ENCODE results near the gene COL6A2. TPM values are rescaled to one million over a fixed set of nuclear protein-coding genes. Genes with fewer than 3 reads are reported as not detected.

COL6A2 gene
- total and polyA plus RNA-seq, 2 of the 13 experiments (the other 11 are each of a cell fraction or from before 2014, with no cell fraction given), result 0.07 to 0.41 TPM

DNA sequence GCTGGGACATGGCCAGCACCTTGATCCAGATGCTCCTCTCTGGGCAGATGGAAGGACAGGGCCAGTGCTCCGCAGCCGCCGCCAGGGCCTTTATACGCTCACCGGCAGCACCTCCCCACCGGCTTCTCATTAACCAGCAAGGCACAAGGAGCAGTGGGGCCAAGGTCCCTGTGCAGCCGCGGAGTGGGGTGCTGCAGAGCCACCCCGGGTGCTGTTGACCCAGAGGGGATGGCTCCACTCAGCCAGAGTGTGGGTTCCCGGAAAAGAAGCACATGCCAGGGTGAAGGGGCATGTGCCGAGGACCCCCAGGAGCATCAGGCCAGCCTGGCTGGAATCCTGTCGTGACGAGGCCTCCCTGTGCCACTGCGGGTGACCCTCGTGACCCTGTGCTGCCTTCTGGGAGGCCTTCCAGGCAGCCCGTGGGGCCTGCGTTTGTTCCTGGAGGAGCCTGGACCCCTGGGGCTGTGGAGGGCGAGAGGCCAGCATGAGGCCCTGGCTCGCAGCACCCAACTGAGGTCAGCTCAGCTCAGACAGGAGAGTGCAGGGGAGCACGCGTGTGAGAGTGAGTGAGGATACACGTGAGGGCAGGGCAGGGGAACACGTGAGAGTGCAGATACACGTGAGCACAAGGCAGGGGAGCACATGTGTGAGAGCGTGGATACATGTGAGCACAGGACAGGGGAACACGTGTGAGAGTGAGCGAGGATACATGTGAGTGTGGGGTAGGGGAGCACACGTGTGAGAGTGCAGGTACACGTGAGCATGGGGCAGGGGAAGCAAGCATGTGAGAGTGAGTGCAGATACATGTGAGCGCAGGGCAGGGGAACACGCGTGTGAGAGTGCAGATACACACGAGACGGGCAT lies 57.8 kb downstream of the COL6A2 start, which contains the start of gene FTCD (continued):
- TF ChIP-seq ZFAT (CRISPR knock-in tag; conservative IDR thresholded peaks at IDR 0.05) (no peak), RFX1 (IDR thresholded peaks at IDR 0.05) (no peak), RNF2 (conservative IDR thresholded peaks at IDR 0.05; ENCODE audit: low read depth) (0 out of 2 replicates have a peak, but pooled peaks have one; percentile 36), SOX6 (IDR thresholded peaks at IDR 0.05) (no peak), SOX6 (CRISPR knock-in tag; IDR thresholded peaks at IDR 0.05) (peak; percentile 54), ATF1 (CRISPR knock-in tag; IDR thresholded peaks at IDR 0.05) (no peak), ZNF879 (CRISPR knock-in tag; IDR thresholded peaks at IDR 0.05) (no peak), MYC (CRISPR knock-in tag; IDR thresholded peaks at IDR 0.05; ENCODE audit: borderline replicate concordance) (peak; percentile 77), ZNF235 (CRISPR knock-in tag; IDR thresholded peaks at IDR 0.05; ENCODE audit: borderline replicate concordance) (peak; percentile 70), SYNCRIP (IDR thresholded peaks at IDR 0.05; ENCODE audit: insufficient read depth, low read depth, low read length) (no peak), HNF4A (CRISPR knock-in tag; IDR thresholded peaks at IDR 0.05) (peak; percentile 86), MED1 (CRISPR knock-in tag; IDR thresholded peaks at IDR 0.05) (peak; percentile 75), HHEX (CRISPR knock-in tag; IDR thresholded peaks at IDR 0.05) (no peak), MXD1 (CRISPR knock-in tag; IDR thresholded peaks at IDR 0.05) (peak; percentile 80), ZNF24 (IDR thresholded peaks at IDR 0.05) (no peak), ZNF607 (CRISPR knock-in tag; IDR thresholded peaks at IDR 0.05; ENCODE audit: borderline replicate concordance) (peak; percentile 89; the same call in 1 of the 2 replicates), ZSCAN5A (CRISPR knock-in tag; IDR thresholded peaks at IDR 0.05; ENCODE audit: borderline replicate concordance) (peak; percentile 93; the same call in 1 of the 2 replicates), RXRA (CRISPR knock-in tag; IDR thresholded peaks at IDR 0.05) (peak; percentile 86), ZNF552 (CRISPR knock-in tag; IDR thresholded peaks at IDR 0.05; ENCODE audit: borderline replicate concordance) (0 out of 2 replicates have a peak, but pooled peaks have one; percentile 19), CREB1 (IDR thresholded peaks at IDR 0.05) (no peak), CREB1 (CRISPR knock-in tag; IDR thresholded peaks at IDR 0.05) (no peak)
- TF ChIP-seq, protein P1, sequence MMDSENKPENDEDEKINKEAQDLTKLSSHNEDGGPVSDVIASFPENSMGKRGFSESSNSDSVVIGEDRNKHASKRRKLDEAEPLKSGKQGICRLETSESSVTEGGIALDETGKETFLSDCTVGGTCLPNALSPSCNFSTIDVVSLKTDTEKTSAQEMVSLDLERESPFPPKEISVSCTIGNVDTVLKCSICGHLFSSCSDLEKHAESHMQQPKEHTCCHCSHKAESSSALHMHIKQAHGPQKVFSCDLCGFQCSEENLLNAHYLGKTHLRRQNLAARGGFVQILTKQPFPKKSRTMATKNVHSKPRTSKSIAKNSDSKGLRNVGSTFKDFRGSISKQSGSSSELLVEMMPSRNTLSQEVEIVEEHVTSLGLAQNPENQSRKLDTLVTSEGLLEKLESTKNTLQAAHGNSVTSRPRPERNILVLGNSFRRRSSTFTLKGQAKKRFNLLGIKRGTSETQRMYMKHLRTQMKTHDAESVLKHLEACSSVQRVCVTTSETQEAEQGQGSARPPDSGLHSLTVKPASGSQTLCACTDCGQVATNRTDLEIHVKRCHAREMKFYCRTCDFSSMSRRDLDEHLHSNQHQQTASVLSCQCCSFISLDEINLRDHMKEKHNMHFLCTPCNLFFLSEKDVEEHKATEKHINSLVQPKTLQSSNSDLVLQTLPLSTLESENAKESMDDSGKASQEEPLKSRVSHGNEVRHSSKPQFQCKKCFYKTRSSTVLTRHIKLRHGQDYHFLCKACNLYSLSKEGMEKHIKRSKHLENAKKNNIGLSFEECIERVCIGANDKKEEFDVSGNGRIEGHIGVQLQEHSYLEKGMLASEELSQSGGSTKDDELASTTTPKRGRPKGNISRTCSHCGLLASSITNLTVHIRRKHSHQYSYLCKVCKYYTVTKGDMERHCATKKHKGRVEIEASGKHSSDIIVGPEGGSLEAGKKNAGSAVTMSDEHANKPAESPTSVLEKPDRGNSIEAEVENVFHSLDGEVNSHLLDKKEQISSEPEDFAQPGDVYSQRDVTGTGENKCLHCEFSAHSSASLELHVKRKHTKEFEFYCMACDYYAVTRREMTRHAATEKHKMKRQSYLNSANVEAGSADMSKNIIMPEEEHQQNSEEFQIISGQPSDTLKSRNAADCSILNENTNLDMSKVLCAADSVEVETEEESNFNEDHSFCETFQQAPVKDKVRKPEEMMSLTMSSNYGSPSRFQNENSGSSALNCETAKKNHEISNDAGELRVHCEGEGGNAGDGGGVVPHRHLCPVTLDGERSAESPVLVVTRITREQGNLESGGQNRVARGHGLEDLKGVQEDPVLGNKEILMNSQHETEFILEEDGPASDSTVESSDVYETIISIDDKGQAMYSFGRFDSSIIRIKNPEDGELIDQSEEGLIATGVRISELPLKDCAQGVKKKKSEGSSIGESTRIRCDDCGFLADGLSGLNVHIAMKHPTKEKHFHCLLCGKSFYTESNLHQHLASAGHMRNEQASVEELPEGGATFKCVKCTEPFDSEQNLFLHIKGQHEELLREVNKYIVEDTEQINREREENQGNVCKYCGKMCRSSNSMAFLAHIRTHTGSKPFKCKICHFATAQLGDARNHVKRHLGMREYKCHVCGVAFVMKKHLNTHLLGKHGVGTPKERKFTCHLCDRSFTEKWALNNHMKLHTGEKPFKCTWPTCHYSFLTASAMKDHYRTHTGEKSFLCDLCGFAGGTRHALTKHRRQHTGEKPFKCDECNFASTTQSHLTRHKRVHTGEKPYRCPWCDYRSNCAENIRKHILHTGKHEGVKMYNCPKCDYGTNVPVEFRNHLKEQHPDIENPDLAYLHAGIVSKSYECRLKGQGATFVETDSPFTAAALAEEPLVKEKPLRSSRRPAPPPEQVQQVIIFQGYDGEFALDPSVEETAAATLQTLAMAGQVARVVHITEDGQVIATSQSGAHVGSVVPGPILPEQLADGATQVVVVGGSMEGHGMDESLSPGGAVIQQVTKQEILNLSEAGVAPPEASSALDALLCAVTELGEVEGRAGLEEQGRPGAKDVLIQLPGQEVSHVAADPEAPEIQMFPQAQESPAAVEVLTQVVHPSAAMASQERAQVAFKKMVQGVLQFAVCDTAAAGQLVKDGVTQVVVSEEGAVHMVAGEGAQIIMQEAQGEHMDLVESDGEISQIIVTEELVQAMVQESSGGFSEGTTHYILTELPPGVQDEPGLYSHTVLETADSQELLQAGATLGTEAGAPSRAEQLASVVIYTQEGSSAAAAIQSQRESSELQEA (CRISPR knock-in tag; IDR thresholded peaks at IDR 0.05; ENCODE audit: not compliant biosample characterization), result no peak
